HG03520 (cell line): ENCODE results near the gene TLE4.

Source experiments
- ATAC-seq: cut with Tn5 transposase; IDR thresholded peaks from one replicate; pipeline ENCODE4 v1.9.1; 2021; ENCODE audit warnings: mild to moderate bottlenecking, moderate library complexity; ENCODE audit not compliant: unreplicated experiment

TLE4 gene

GRCh38 chr9:79660615-79661014 lies 88.8 kb downstream of the TLE4 start:
- no peak for ATAC-seq

- ATAC-seq, result no peak
Observed at GRCh38 chr9:79661279-79661678, 89.5 kb downstream of the TLE4 start.

DNA sequence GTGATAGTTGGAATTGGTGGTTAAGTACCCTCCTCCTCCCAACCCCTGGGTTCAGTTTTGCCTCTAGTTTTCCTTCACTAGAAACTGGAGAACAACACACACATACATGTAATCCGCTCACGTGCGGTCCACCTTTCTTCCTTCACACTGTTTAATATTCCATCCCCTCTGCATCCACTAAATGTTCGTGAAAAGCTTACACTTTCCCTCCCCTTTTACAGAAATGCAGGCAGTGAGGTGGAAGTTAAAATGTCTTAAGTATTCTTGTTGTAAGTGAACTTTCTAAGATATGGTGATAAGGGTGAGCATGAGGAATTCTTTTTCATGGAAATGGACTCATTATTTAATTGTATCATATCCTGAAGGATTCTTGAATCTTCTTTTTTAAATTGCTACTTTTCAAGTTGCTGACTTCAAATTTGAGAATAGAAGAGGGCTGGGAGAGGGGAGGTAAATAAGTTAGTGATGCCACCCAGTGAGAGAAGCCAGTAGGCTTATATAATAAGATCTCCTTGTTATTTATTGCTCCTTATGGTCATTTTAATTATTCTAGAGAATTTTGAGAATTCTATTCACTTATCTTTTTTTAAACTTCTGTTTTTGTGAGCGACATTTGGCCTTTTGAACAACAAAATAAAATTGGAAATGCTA lies 90.2 kb downstream of the TLE4 start:
- no peak for ATAC-seq

GRCh38 chr9:79662537-79662956 lies 90.8 kb downstream of the TLE4 start:
- no peak for ATAC-seq

- ATAC-seq, result no peak
Observed at GRCh38 chr9:79663300-79663699, 91.5 kb downstream of the TLE4 start.

GRCh38 chr9:79663878-79664277 lies 92.1 kb downstream of the TLE4 start:
- no peak for ATAC-seq

- ATAC-seq, result no peak
Observed at GRCh38 chr9:79664375-79664831, 92.6 kb downstream of the TLE4 start.

- no peak for ATAC-seq
Observed at GRCh38 chr9:79665369-79665768, 93.6 kb downstream of the TLE4 start.

DNA sequence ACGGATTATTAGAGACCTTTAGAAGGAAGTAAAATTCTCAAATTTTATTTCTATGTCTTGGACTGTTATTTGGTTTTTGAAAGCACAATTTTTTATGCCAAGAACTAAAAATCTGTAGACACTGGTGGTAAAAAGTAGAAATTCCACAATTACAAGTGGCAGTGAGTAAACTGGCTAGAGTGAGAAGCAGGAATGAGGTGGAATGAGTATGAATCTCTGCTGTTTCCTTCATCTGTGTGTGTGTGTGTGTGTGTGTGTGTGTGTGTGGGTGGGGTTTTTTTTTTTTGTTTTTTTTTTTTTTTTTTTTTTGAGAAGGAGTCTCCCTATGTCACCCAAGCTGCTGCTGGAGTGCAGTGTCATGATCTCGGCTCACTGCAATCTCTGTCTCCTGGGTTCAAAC lies 94.2 kb downstream of the TLE4 start:
- no peak for ATAC-seq

- ATAC-seq, result no peak
Observed at GRCh38 chr9:79667120-79667519, 95.4 kb downstream of the TLE4 start.

DNA sequence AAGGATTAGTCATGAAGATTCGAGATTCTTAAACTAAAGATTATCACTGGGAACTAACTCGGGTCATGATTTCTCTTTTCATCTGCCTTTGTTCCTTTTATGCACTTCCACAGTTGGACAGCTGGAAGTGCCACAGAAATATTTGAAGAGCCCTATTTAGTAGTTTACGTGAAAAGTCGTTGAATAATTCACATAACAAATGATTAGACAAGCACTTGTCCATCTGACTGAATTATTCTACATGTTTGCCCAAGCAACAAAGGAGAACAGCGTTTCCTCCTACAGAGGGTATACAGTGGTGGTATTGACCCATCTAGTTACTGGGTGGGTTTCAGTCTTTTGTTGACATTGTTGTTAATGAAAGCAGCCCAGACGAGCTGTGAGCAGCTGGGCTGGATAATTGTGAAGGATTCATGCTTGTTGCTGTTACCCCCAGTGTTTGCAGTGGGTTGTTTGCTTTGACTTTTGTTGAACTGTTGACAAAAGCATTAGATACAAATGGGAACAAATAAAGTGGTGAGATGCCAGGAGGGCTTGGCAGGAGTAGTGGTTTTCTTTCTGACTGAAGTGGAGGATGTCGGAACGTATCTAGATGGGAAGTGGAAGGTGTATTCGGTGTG lies 96.2 kb downstream of the TLE4 start:
- no peak for ATAC-seq

GRCh38 chr9:79668956-79669355 lies 97.2 kb downstream of the TLE4 start:
- no peak for ATAC-seq

GRCh38 chr9:79670269-79670961 lies 98.7 kb downstream of the TLE4 start:
- no peak for ATAC-seq

DNA sequence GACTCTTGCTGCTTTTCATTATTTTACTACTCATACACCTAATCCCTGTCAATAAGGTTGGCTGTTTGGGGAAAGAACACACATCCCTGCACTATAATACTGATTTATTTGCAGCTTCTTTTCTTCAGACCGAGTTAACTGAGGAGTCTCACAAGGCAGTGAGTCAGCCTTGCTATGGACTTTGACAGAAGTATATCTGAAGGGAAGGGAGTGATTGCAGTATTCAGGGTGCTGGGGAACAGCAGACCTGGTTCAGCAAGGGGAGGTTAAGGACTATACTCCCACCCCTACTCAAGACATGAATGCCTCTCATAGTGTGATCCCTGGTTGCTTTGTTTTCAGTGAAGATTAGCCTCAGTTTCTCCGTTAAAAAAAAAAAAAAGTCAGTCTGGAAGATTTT lies 99.8 kb downstream of the TLE4 start:
- ATAC-seq, result no peak

- ATAC-seq, result no peak
Observed at GRCh38 chr9:79672236-79672635, 100.5 kb downstream of the TLE4 start.

DNA sequence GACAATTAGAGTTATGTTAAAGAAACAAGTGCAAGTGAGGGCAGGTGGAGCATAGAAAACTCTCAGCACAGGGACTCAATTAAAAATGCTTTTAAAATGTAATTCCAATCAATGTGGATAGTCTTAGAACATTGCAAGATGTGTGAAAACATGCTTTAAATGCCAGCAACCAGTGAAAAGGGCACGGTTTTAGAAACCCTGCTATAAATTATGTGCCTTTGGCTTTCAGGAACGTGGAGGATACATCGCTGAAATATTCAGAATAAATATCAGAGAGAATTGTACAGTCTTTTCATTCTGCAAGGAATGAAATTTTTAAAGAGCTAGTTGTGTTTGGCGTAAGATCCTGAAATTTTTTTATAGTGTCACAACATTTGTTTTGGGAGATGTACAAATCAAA lies 101.1 kb downstream of the TLE4 start:
- ATAC-seq, result no peak

GRCh38 chr9:79673614-79674013 lies 101.8 kb downstream of the TLE4 start:
- peak; percentile 74 for ATAC-seq

GRCh38 chr9:79674052-79674777 lies 102.5 kb downstream of the TLE4 start:
- peak; percentile 30 for ATAC-seq

GRCh38 chr9:79681576-79681975 lies 109.8 kb downstream of the TLE4 start:
- no peak for ATAC-seq

GRCh38 chr9:79682076-79682736 lies 110.4 kb downstream of the TLE4 start:
- ATAC-seq, result no peak

GRCh38 chr9:79684059-79684458 lies 112.3 kb downstream of the TLE4 start:
- no peak for ATAC-seq
